Lower leg skin (tissue), 3 donors: Measurements from ENCODE around the gene FARS2.

ENCODE experiments used
- POLR2A ChIP-seq, 2 donors: fragments of 450-650 bp; IDR thresholded peaks; one replicate each; pipeline ENCODE4 v1.6.1; 2016 to 2017; ENCODE audit warnings: antibody characterized with exemption in 2 of 2, mild to moderate bottlenecking in 1 of 2, moderate library complexity in 1 of 2
- TF ChIP-seq, protein P1 (sequence below), 3 donors: fragments of 450-650 bp; IDR thresholded peaks; one replicate each; pipeline ENCODE4 v1.5.1; 2016; ENCODE audit warnings: antibody characterized with exemption in 3 of 3, mild to moderate bottlenecking in 3 of 3, moderate library complexity in 2 of 3

GRCh38 chr6:5657684-5658430, 396.5 kb downstream of the FARS2 start:
- TF ChIP-seq, protein P1, sequence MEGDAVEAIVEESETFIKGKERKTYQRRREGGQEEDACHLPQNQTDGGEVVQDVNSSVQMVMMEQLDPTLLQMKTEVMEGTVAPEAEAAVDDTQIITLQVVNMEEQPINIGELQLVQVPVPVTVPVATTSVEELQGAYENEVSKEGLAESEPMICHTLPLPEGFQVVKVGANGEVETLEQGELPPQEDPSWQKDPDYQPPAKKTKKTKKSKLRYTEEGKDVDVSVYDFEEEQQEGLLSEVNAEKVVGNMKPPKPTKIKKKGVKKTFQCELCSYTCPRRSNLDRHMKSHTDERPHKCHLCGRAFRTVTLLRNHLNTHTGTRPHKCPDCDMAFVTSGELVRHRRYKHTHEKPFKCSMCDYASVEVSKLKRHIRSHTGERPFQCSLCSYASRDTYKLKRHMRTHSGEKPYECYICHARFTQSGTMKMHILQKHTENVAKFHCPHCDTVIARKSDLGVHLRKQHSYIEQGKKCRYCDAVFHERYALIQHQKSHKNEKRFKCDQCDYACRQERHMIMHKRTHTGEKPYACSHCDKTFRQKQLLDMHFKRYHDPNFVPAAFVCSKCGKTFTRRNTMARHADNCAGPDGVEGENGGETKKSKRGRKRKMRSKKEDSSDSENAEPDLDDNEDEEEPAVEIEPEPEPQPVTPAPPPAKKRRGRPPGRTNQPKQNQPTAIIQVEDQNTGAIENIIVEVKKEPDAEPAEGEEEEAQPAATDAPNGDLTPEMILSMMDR (IDR thresholded peaks at IDR 0.05) = no peak
- TF ChIP-seq POLR2A (IDR thresholded peaks at IDR 0.05) = no peak
